Measurements from ENCODE around the gene FOXO4.

Gene FOXO4

DNA sequence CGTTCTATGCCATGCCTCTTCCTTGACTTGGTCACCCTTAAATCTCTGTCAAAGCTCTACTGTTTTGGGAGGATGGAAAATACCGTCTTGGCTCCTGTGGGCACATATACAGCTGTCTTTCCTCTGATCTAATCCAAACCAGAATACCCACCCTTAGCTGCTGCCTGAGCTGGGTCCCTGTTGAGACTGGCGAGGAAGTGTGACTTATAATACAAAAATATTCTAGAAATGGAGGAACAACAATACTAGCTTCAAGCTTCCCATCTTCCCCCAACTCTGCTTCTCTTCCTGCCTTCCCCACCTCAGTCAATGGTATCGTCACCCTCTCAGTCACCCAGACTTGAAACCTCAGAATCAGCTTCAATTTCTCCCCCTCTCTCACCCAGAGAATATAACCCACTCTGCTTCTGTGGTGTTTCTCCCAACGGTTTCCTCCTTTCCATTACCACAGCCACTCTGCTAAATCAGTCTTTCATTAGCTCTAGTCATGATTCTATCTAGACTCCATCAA is 16.3 kb downstream of the FOXO4 start:
- Histone ChIP-seq H3K9ac (ENCODE audit: insufficient read length) (no peak overlapping the region), H3K4me3 (no peak overlapping the region), H3K36me3 (ENCODE audit: insufficient read depth, low read length) (no peaks in the 10 kb centered on the region), H3K9me3 (ENCODE audit: low read depth, low read length) (no peaks in the 10 kb centered on the region), H3K27ac (no peak overlapping the region)
- DNase-seq (ENCODE audit: low read depth, low spot score): no peak
- TF ChIP-seq EZH2 (IDR thresholded peaks at IDR 0.05) (no peak), FOXP2 (optimal IDR thresholded peaks at IDR 0.05; ENCODE audit: control extremely low read depth, extremely low read length, insufficient read depth) (no peak), POLR2AphosphoS5 (IDR thresholded peaks at IDR 0.05; ENCODE audit: borderline replicate concordance, low read depth, low read length) (no peak)

DNA sequence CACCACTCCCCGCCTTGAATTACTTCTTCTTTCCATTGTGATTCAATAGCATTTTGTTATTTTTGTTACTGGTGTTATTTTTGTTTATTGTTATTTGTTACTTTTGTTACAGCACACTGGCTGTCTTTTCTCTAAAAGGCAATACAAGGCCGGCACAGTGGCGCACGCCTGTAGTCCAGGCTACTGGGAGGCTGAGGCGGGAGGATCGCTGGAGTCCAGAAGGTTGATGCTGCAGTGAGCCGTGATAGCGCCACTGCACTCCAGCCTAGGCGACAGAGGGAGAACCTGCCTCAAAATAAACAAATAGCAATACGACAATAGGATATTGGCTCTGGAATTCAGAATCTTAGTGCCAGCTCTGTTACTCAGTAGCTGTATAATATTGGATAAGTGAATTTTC is 21.7 kb downstream of the FOXO4 start:
- DNase-seq (ENCODE audit: low read depth, low spot score): no peak
- no peak overlapping the region for H3K9ac ChIP-seq (ENCODE audit: insufficient read length)
- no peak overlapping the region for H3K27ac ChIP-seq
- no peak overlapping the region for H3K4me3 ChIP-seq
- no peaks in the 10 kb centered on the region for H3K9me3 ChIP-seq (ENCODE audit: low read depth, low read length)
- TF ChIP-seq EZH2 (IDR thresholded peaks at IDR 0.05) (no peak), FOXP2 (optimal IDR thresholded peaks at IDR 0.05; ENCODE audit: control extremely low read depth, extremely low read length, insufficient read depth) (no peak), POLR2AphosphoS5 (IDR thresholded peaks at IDR 0.05; ENCODE audit: borderline replicate concordance, low read depth, low read length) (no peak)
- peaks cover 23% of the 10 kb centered on the region; the same call in 1 of the 2 replicates for H3K36me3 ChIP-seq (ENCODE audit: insufficient read depth, low read length)

DNA sequence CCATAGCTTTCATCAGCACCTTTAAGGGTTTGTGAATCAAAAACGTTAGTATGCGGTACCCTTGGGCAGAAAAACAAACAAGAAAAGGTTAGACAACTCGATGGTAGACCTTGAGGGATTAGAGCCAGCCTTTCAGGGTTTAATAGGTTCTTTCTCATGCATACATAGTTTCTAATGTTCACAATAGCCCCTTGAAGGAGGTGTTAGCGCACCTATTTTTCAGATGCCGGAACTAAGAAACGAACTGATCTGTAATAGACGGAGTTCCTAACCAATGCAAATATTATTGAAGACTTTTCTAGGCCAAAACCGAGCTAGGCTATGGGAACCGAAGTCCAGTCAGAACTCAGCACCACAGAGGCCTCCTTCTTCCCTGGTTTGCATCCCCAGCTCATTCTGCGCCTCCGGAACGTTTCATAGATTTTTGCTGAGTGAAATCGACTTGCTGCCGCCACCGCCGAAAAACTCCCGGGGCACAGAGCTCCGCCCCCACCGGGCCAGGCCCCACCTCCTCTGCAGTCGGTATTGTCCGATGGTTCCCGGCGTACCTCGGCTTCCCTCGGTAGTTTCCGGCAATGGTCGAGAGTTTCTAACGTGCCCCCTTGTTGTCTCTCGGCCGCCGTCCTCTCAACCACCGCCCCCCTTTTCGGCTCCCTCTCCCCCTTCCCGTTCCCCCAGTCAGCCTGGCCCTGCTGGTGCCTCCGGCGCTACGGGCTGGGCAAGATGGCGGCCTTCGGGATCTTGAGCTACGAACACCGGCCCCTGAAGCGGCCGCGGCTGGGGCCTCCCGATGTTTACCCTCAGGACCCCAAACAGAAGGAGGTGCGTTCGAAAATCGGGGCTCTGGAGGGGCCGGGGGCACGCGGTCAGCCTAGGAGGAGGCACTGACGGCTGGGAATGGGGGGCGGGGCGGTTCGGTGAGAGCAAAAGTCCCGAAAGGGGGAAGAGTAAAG is 22.7 kb downstream of the FOXO4 start, which contains the start of gene MED12:
Gene MED12, plus strand, starts transcription at position 565 of the 953 bp plus-strand sequence. Its CDS starts 159 bp downstream, at position 724.
- Histone ChIP-seq H3K36me3 (ENCODE audit: insufficient read depth, low read length) (peaks cover 32% of the 10 kb centered on the region; the same call in 1 of the 2 replicates), H3K9ac (ENCODE audit: insufficient read length) (peak within 1 kb of the TSS; percentile 88), H3K9me3 (ENCODE audit: low read depth, low read length) (no peaks in the 10 kb centered on the region), H3K27ac (peak within 1 kb of the TSS; percentile 68), H3K4me3 (peak within 1 kb of the TSS; percentile 82)
- DNase-seq (ENCODE audit: low read depth, low spot score): no peak
- TF ChIP-seq FOXP2 (optimal IDR thresholded peaks at IDR 0.05; ENCODE audit: control extremely low read depth, extremely low read length, insufficient read depth) (no peak), EZH2 (IDR thresholded peaks at IDR 0.05) (no peak), POLR2AphosphoS5 (IDR thresholded peaks at IDR 0.05; ENCODE audit: borderline replicate concordance, low read depth, low read length) (peak; percentile 76; the same call in 1 of the 2 replicates)

DNA sequence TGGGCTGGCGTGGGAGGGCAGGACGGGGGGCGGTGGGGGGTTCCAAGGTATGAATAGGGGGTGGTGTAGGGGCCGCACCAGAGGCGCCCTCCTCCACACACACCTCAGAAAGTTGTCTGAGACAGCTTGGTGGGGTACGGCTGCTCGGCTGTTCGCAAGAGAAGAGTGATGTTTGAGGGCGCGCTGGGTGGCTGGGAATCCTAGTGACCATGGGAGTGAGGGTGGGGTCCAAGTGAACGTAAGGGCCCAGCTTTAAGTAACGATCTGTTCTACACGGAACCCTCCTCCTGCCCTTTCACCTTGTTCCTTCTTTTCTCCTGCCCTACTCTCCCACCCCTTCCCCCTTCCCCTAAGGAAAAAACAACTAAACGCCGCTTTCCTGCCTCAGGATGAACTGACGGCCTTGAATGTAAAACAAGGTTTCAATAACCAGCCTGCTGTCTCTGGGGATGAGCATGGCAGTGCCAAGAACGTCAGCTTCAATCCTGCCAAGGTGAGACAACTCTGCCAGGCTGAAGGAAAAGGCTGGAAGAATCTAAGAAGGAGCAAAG is 23.4 kb downstream of the FOXO4 start:
- H3K27ac ChIP-seq: no peak overlapping the region
- TF ChIP-seq POLR2AphosphoS5 (IDR thresholded peaks at IDR 0.05; ENCODE audit: borderline replicate concordance, low read depth, low read length) (no peak), FOXP2 (optimal IDR thresholded peaks at IDR 0.05; ENCODE audit: control extremely low read depth, extremely low read length, insufficient read depth) (no peak), EZH2 (IDR thresholded peaks at IDR 0.05) (no peak)
- DNase-seq (ENCODE audit: low read depth, low spot score): no peak
- no peaks in the 10 kb centered on the region for H3K9me3 ChIP-seq (ENCODE audit: low read depth, low read length)
- peaks cover 36% of the 10 kb centered on the region; the same call in 1 of the 2 replicates for H3K36me3 ChIP-seq (ENCODE audit: insufficient read depth, low read length)
- H3K9ac ChIP-seq (ENCODE audit: insufficient read length): peak overlapping the region; percentile 88
- H3K4me3 ChIP-seq: peak overlapping the region; percentile 82

- Histone ChIP-seq H3K4me3 (no peak overlapping the region), H3K9ac (ENCODE audit: insufficient read length) (no peak overlapping the region), H3K9me3 (ENCODE audit: low read depth, low read length) (no peaks in the 10 kb centered on the region), H3K36me3 (ENCODE audit: insufficient read depth, low read length) (peaks cover 55% of the 10 kb centered on the region), H3K27ac (no peak overlapping the region)
- no peak for DNase-seq (ENCODE audit: low read depth, low spot score)
- no peak for TF ChIP-seq EZH2 (IDR thresholded peaks at IDR 0.05)
Measured at GRCh38 chrX:71128166-71128833, 32.6 kb downstream of the FOXO4 start.

DNA sequence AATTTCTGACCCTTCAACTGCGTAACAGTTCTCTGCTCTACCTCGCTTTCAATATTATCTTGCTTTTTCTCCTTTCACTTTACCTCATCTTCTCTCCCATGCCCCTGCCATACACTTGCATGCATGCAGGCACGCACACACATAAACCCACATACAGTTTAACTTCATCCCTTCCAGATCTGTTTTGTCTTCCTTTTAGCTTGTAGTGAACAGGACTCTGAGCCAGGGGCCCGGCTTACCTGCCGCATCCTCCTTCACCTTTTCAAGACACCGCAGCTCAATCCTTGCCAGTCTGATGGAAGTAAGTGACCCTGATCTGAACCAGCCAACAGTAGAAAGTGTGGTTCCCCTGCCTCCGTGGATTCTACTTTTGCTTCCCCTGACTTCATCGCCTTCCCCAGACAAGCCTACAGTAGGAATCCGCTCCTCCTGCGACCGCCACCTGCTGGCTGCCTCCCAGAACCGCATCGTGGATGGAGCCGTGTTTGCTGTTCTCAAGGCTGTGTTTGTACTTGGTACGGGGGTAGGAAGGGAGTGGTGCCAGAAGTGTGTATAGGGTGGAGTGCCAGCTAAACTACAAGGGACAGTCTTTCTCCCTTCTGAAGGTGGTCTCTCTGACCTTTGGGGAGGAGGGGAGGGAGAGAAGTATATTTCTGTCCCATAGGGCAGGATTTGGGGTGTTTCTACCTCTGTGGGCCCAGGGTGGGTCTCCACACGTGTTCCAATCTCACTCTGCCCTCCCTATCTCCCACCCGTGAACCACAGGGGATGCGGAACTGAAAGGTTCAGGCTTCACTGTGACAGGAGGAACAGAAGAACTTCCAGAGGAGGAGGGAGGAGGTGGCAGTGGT is 33.5 kb downstream of the FOXO4 start:
- Histone ChIP-seq H3K9ac (ENCODE audit: insufficient read length) (no peak overlapping the region), H3K4me3 (no peak overlapping the region), H3K36me3 (ENCODE audit: insufficient read depth, low read length) (peaks cover 54% of the 10 kb centered on the region), H3K27ac (peak overlapping the region; percentile 31; the same call in 1 of the 2 replicates), H3K9me3 (ENCODE audit: low read depth, low read length) (no peaks in the 10 kb centered on the region)
- no peak for DNase-seq (ENCODE audit: low read depth, low spot score)
- no peak for TF ChIP-seq POLR2AphosphoS5 (IDR thresholded peaks at IDR 0.05; ENCODE audit: borderline replicate concordance, low read depth, low read length)
- no peak for TF ChIP-seq EZH2 (IDR thresholded peaks at IDR 0.05)
- TF ChIP-seq FOXP2 (optimal IDR thresholded peaks at IDR 0.05; ENCODE audit: control extremely low read depth, extremely low read length, insufficient read depth): no peak

DNA sequence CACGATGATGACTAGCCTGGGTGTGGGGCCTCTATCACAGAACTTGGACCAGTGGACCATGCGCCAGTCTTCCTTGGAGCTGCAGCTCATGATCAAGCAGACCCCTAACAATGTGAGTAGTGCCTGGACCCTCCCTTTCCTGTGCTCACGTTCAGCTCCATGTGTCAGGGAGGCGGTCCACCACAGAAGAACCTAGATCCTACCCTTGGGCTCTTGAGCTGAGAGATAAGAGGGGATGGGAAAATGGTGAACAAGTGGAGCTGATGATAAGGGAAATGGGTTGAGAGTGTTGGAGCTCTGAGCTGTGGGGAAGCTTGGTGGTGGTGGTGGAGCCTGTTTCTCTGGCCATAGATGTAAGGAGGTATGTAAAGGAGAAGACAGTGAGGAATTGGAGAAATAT is 35.9 kb downstream of the FOXO4 start:
- Histone ChIP-seq H3K4me3 (no peak overlapping the region), H3K36me3 (ENCODE audit: insufficient read depth, low read length) (peaks cover 66% of the 10 kb centered on the region), H3K9ac (ENCODE audit: insufficient read length) (no peak overlapping the region), H3K9me3 (ENCODE audit: low read depth, low read length) (no peaks in the 10 kb centered on the region), H3K27ac (no peak overlapping the region)
- no peak for DNase-seq (ENCODE audit: low read depth, low spot score)
- no peak for TF ChIP-seq EZH2 (IDR thresholded peaks at IDR 0.05)
- TF ChIP-seq POLR2AphosphoS5 (IDR thresholded peaks at IDR 0.05; ENCODE audit: borderline replicate concordance, low read depth, low read length): no peak
- no peak for TF ChIP-seq FOXP2 (optimal IDR thresholded peaks at IDR 0.05; ENCODE audit: control extremely low read depth, extremely low read length, insufficient read depth)

All from SK-N-MC (cell line).